GM10847 (cell line): Measurements from ENCODE around the gene TCP10L.

Experiments used
- POLR2A ChIP-seq: IDR thresholded peaks from 2 replicates; pipeline ENCODE4 v1.6.1; 2011; ENCODE audit not compliant: insufficient read length; ENCODE audit errors: extremely low read depth

The TCP10L gene

GRCh38 chr21:32590130-32590529 is 4.8 kb upstream of the TCP10L start:
- no peak for TF ChIP-seq POLR2A

- TF ChIP-seq POLR2A, result no peak
Observed at GRCh38 chr21:32587651-32588050, 2.3 kb upstream of the TCP10L start.

- TF ChIP-seq POLR2A, result no peak
Observed at GRCh38 chr21:32587120-32587519, 1.8 kb upstream of the TCP10L start.

GRCh38 chr21:32585970-32586369 is 647 bp upstream of the TCP10L start:
- no peak for TF ChIP-seq POLR2A

- TF ChIP-seq POLR2A, result no peak
Observed at GRCh38 chr21:32584472-32584871, 851 bp downstream of the TCP10L start.

GRCh38 chr21:32581732-32582131 is 3.6 kb downstream of the TCP10L start:
- no peak for TF ChIP-seq POLR2A

- TF ChIP-seq POLR2A, result no peak
Observed at GRCh38 chr21:32580949-32581348, 4.4 kb downstream of the TCP10L start.

- no peak for TF ChIP-seq POLR2A
Observed at GRCh38 chr21:32578107-32578691, 7.1 kb downstream of the TCP10L start.

- TF ChIP-seq POLR2A, result no peak
Observed at GRCh38 chr21:32576011-32576410, 9.3 kb downstream of the TCP10L start.

- TF ChIP-seq POLR2A, result no peak
Observed at GRCh38 chr21:32574946-32575925, 10.1 kb downstream of the TCP10L start.

- no peak for TF ChIP-seq POLR2A
Observed at GRCh38 chr21:32572574-32573420, 12.5 kb downstream of the TCP10L start.

- no peak for TF ChIP-seq POLR2A
Observed at GRCh38 chr21:32570456-32570855, 14.9 kb downstream of the TCP10L start.

GRCh38 chr21:32569261-32570230 is 15.8 kb downstream of the TCP10L start:
- TF ChIP-seq POLR2A, result no peak

GRCh38 chr21:32567626-32568025 is 17.7 kb downstream of the TCP10L start:
- no peak for TF ChIP-seq POLR2A
